Measurements from ENCODE around the gene UNC80.

GRCh38 chr2:209821806-209822205 is 50.2 kb downstream of the UNC80 start:
- TF ChIP-seq EZH2 (IDR thresholded peaks at IDR 0.05; ENCODE audit: low read depth) (no peak), CTCF (conservative IDR thresholded peaks at IDR 0.05) (no peak)

Measured in PC-9 (cell line).